Forelimb muscle (tissue), 1 donor: ENCODE data around the gene SCUBE1. TPM values are rescaled to one million over a fixed set of nuclear protein-coding genes. Genes with fewer than 3 reads are reported as not detected.
A peak's percentile ranks its signal among the peaks of the same experiment; 100 is the strongest.

Experiments used
- DNase-seq: peaks from one replicate; pipeline ENCODE4 v3.0.0-alpha.2; 2013; ENCODE audit warnings: low read depth
- polyA plus RNA-seq: library from polyadenylated mRNA; unstranded; fragments of 120-200 nt; gene quantifications from one replicate; pipeline ENCODE4 v1.2.1, GENCODE V29; 2013; ENCODE audit not compliant: insufficient read length

The SCUBE1 gene
- polyA plus RNA-seq, 1 donor: 0.19 TPM

- DNase-seq: no peak
Measured at GRCh38 chr22:43257961-43258360, 85.2 kb downstream of the SCUBE1 start.

- DNase-seq: no peak
Measured at GRCh38 chr22:43257549-43257948, 85.6 kb downstream of the SCUBE1 start.

GRCh38 chr22:43256976-43257545 lies 86.1 kb downstream of the SCUBE1 start:
- no peak for DNase-seq

- no peak for DNase-seq
Measured at GRCh38 chr22:43256569-43256968, 86.6 kb downstream of the SCUBE1 start.

GRCh38 chr22:43255299-43255698 lies 87.9 kb downstream of the SCUBE1 start:
- DNase-seq: no peak

- DNase-seq: no peak
Measured at GRCh38 chr22:43253839-43254238, 89.3 kb downstream of the SCUBE1 start.

GRCh38 chr22:43252319-43252718 lies 90.9 kb downstream of the SCUBE1 start:
- DNase-seq: no peak

GRCh38 chr22:43249789-43250471 lies 93.2 kb downstream of the SCUBE1 start:
- no peak for DNase-seq

GRCh38 chr22:43247546-43248260 lies 95.5 kb downstream of the SCUBE1 start:
- no peak for DNase-seq

GRCh38 chr22:43246188-43246587 lies 97.0 kb downstream of the SCUBE1 start:
- no peak for DNase-seq

- no peak for DNase-seq
Measured at GRCh38 chr22:43245717-43246116, 97.5 kb downstream of the SCUBE1 start.

GRCh38 chr22:43244803-43245527 lies 98.2 kb downstream of the SCUBE1 start:
- no peak for DNase-seq

- DNase-seq: no peak
Measured at GRCh38 chr22:43244402-43244801, 98.8 kb downstream of the SCUBE1 start.

GRCh38 chr22:43243324-43243723 lies 99.8 kb downstream of the SCUBE1 start:
- DNase-seq: no peak

GRCh38 chr22:43242627-43243026 lies 100.5 kb downstream of the SCUBE1 start:
- DNase-seq: no peak

- no peak for DNase-seq
Measured at GRCh38 chr22:43241699-43242386, 101.3 kb downstream of the SCUBE1 start.

- no peak for DNase-seq
Measured at GRCh38 chr22:43241138-43241597, 102.0 kb downstream of the SCUBE1 start.

GRCh38 chr22:43240614-43241013 lies 102.6 kb downstream of the SCUBE1 start:
- DNase-seq: no peak

GRCh38 chr22:43239956-43240355 lies 103.2 kb downstream of the SCUBE1 start:
- DNase-seq: no peak

GRCh38 chr22:43239193-43239780 lies 103.9 kb downstream of the SCUBE1 start:
- no peak for DNase-seq

- peak; percentile 36 for DNase-seq
Measured at GRCh38 chr22:43238526-43239006, 104.6 kb downstream of the SCUBE1 start.
